ENCODE results near the gene SKP2.
"Not testable (repeated sequence)": the region's sequence is repeated elsewhere in the genome, so short reads cannot be mapped to it uniquely, and the experiment has no call there.

The SKP2 gene

GRCh38 chr5:36180556-36181350, 28.8 kb downstream of the SKP2 start:
- no peak overlapping the region for H3K27ac ChIP-seq (ENCODE audit: low read depth, low read length)
- H3K27me3 ChIP-seq (ENCODE audit: control insufficient read depth, insufficient read depth, low read length), result no peaks in the 10 kb centered on the region
- H3K4me1 ChIP-seq (ENCODE audit: control insufficient read depth, insufficient read depth, low read length), result no peaks in the 10 kb centered on the region
- H3K36me3 ChIP-seq (ENCODE audit: control insufficient read depth, insufficient read depth, low read length), result peaks cover 4% of the 10 kb centered on the region
- H3K4me3 ChIP-seq (ENCODE audit: low read length), result no peak overlapping the region
- no peak overlapping the region for H3K9ac ChIP-seq (ENCODE audit: low read length)

DNA sequence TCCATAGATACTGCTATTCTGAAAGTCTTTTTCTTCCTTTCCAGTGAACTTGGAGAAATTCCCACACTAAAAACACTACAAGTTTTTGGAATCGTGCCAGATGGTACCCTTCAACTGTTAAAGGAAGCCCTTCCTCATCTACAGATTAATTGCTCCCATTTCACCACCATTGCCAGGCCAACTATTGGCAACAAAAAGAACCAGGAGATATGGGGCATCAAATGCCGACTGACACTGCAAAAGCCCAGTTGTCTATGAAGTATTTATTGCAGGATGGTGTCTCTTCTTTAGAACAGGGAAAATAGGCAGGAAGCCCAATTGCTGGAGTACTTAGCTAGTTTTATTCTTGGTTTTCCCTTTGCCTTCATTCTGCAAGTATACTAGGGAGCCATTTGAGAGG, 29.9 kb downstream of the SKP2 start:
- no peak overlapping the region for H3K4me3 ChIP-seq (ENCODE audit: low read length)

DNA sequence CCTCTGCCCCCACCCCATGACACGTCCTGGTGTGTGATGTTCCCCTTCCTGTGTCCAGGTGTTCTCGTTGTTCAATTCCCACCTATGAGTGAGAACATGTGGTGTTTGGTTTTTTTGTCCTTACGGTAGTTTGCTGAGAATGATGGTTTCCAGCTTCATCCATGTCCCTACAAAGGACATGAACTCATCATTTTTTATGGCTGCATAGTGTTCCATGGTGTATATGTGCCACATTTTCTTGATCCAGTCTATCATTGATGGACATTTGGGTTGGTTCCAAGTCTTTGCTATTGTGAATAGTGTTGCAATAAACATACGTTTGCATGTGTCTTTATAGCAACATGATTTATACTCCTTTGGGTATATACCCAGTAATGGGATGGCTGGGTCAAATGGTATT, 32.5 kb downstream of the SKP2 start:
- not testable (repeated sequence) for H3K4me3 ChIP-seq (ENCODE audit: low read length); H3K9ac ChIP-seq (ENCODE audit: low read length); H3K4me1 ChIP-seq (ENCODE audit: control insufficient read depth, insufficient read depth, low read length); H3K27me3 ChIP-seq (ENCODE audit: control insufficient read depth, insufficient read depth, low read length); H3K36me3 ChIP-seq (ENCODE audit: control insufficient read depth, insufficient read depth, low read length); H3K27ac ChIP-seq (ENCODE audit: low read depth, low read length)

More for the DNA sequence above, 29.9 kb downstream of the SKP2 start:
- H3K27me3 ChIP-seq (ENCODE audit: control insufficient read depth, insufficient read depth, low read length), result no peaks in the 10 kb centered on the region
- peaks cover 4% of the 10 kb centered on the region for H3K36me3 ChIP-seq (ENCODE audit: control insufficient read depth, insufficient read depth, low read length)
- H3K4me1 ChIP-seq (ENCODE audit: control insufficient read depth, insufficient read depth, low read length), result no peaks in the 10 kb centered on the region
- no peak overlapping the region for H3K9ac ChIP-seq (ENCODE audit: low read length)
- no peak overlapping the region for H3K27ac ChIP-seq (ENCODE audit: low read depth, low read length)

- H3K27me3 ChIP-seq (ENCODE audit: control insufficient read depth, insufficient read depth, low read length), result no peaks in the 10 kb centered on the region
- no peaks in the 10 kb centered on the region for H3K4me1 ChIP-seq (ENCODE audit: control insufficient read depth, insufficient read depth, low read length)
- H3K27ac ChIP-seq (ENCODE audit: low read depth, low read length), result no peak overlapping the region
- H3K4me3 ChIP-seq (ENCODE audit: low read length), result no peak overlapping the region
- peaks cover 5% of the 10 kb centered on the region for H3K36me3 ChIP-seq (ENCODE audit: control insufficient read depth, insufficient read depth, low read length)
- no peak overlapping the region for H3K9ac ChIP-seq (ENCODE audit: low read length)
Measured at GRCh38 chr5:36193746-36194145, 41.8 kb downstream of the SKP2 start.

- Histone ChIP-seq H3K4me1 (ENCODE audit: control insufficient read depth, insufficient read depth, low read length) (no peaks in the 10 kb centered on the region), H3K27ac (ENCODE audit: low read depth, low read length) (no peak overlapping the region), H3K9ac (ENCODE audit: low read length) (no peak overlapping the region), H3K36me3 (ENCODE audit: control insufficient read depth, insufficient read depth, low read length) (peaks cover 5% of the 10 kb centered on the region), H3K4me3 (ENCODE audit: low read length) (no peak overlapping the region), H3K27me3 (ENCODE audit: control insufficient read depth, insufficient read depth, low read length) (no peaks in the 10 kb centered on the region)
Measured at GRCh38 chr5:36198281-36198680, 46.4 kb downstream of the SKP2 start.

DNA sequence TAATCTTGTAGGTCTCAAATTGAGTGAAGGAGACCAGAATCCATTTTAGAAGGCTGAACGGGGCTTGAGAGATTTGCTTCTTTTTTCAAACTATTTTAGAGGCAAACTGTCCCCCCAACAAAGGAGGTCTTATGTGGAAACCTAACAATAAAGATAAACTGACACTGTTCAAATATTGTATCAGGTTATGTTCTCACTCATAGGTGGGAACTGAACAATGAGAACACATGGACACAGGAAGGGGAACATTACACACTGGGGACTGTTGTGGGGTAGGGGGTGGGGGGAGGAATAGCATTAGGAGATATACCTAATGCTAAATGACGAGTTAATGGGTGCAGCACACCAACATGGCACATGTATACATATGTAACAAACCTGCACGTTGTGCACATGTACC, 46.9 kb downstream of the SKP2 start:
- H3K27ac ChIP-seq (ENCODE audit: low read depth, low read length); H3K27me3 ChIP-seq (ENCODE audit: control insufficient read depth, insufficient read depth, low read length); H3K9ac ChIP-seq (ENCODE audit: low read length); H3K36me3 ChIP-seq (ENCODE audit: control insufficient read depth, insufficient read depth, low read length); H3K4me1 ChIP-seq (ENCODE audit: control insufficient read depth, insufficient read depth, low read length); H3K4me3 ChIP-seq (ENCODE audit: low read length): not testable (repeated sequence)

DNA sequence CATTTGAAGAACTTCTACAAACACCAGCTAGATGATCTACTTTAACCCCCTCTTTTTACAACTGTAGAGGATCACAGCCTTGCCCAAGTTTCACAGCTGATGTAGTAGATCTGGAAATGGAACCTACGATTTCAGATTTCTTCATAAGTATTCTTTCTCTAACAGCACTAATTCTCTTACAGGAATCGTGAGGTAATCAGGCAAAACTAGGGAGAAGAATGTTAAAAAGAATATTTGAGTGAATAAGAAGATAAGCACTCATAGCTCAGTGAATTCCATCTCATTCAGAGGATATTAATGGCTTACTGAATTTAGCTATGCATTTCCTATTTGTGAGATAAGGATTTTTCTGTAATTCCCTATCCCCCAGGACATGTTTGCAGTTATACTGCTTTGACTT, 47.7 kb downstream of the SKP2 start:
- Histone ChIP-seq H3K9ac (ENCODE audit: low read length) (no peak overlapping the region), H3K27ac (ENCODE audit: low read depth, low read length) (no peak overlapping the region), H3K36me3 (ENCODE audit: control insufficient read depth, insufficient read depth, low read length) (peaks cover 5% of the 10 kb centered on the region), H3K4me3 (ENCODE audit: low read length) (no peak overlapping the region), H3K27me3 (ENCODE audit: control insufficient read depth, insufficient read depth, low read length) (no peaks in the 10 kb centered on the region), H3K4me1 (ENCODE audit: control insufficient read depth, insufficient read depth, low read length) (no peaks in the 10 kb centered on the region)

DNA sequence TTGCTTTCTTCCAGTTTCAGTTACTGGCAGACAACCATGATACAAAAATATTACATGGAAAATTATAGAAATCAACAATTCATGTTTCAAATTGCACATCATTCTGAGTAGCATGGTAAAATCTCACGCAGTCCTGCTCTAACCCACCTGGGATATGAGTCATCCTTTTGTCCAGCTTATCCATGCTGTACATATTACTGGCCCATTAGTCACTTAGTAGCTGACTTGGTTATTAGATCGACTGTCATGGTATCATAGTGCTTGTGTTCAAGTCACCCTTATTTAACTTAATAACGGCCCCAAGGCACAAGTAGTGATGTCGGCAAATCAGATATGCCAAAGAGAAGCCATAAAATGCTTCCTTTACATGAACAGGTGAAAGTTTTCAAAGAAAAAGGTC, 48.6 kb downstream of the SKP2 start:
- Histone ChIP-seq H3K27me3 (ENCODE audit: control insufficient read depth, insufficient read depth, low read length) (no peaks in the 10 kb centered on the region), H3K36me3 (ENCODE audit: control insufficient read depth, insufficient read depth, low read length) (no peaks in the 10 kb centered on the region), H3K4me3 (ENCODE audit: low read length) (no peak overlapping the region), H3K9ac (ENCODE audit: low read length) (no peak overlapping the region), H3K27ac (ENCODE audit: low read depth, low read length) (no peak overlapping the region), H3K4me1 (ENCODE audit: control insufficient read depth, insufficient read depth, low read length) (no peaks in the 10 kb centered on the region)

DNA sequence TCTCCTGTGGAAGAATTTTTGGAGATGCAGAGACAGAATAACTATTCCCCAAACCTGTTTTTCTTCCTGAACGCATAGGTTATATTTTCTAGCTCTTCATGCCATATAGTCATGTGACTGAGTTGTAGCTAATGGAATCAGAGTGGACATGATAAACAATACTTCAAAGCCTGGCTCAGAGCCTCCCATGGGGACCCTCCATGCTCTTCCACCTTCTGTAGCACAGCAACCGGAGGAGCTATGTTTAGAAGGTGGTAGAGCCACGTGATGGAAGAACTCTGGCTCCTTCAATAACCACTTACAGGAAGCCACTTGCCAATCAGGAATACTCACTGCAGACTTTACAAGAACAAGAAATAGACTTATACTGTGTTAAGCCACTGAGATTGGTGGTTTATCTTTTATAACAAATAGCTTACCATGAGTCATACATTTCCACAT, 50.6 kb downstream of the SKP2 start:
- no peaks in the 10 kb centered on the region for H3K36me3 ChIP-seq (ENCODE audit: control insufficient read depth, insufficient read depth, low read length)
- H3K27ac ChIP-seq (ENCODE audit: low read depth, low read length), result no peak overlapping the region

DNA sequence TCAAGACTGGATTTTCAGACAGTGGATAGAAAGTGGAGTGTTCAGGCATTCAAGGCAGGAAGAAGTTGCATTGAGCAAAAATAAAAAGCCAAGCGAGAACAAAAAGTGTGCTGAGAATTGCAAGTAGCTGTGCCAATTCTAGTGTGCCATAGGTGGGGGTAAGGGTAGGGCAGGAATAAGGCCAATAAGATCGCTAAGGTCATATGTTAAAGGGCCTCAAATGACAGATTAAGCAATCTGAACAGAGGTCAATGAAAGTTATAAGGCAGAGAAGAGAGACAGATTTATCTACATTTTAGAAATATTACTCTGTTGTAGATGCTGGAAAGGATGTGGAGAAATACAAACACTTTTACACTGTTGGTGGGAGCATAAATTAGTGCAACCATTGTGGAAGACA, 53.4 kb downstream of the SKP2 start:
- Histone ChIP-seq H3K4me1 (ENCODE audit: control insufficient read depth, insufficient read depth, low read length) (no peaks in the 10 kb centered on the region), H3K9ac (ENCODE audit: low read length) (no peak overlapping the region), H3K36me3 (ENCODE audit: control insufficient read depth, insufficient read depth, low read length) (no peaks in the 10 kb centered on the region)

More for the DNA sequence above, 50.6 kb downstream of the SKP2 start:
- Histone ChIP-seq H3K4me3 (ENCODE audit: low read length) (no peak overlapping the region), H3K27me3 (ENCODE audit: control insufficient read depth, insufficient read depth, low read length) (no peaks in the 10 kb centered on the region), H3K9ac (ENCODE audit: low read length) (no peak overlapping the region), H3K4me1 (ENCODE audit: control insufficient read depth, insufficient read depth, low read length) (no peaks in the 10 kb centered on the region)

GRCh38 chr5:36206913-36207312, 55.0 kb downstream of the SKP2 start:
- Histone ChIP-seq H3K4me3 (ENCODE audit: low read length) (no peak overlapping the region), H3K9ac (ENCODE audit: low read length) (no peak overlapping the region), H3K4me1 (ENCODE audit: control insufficient read depth, insufficient read depth, low read length) (no peaks in the 10 kb centered on the region), H3K27me3 (ENCODE audit: control insufficient read depth, insufficient read depth, low read length) (no peaks in the 10 kb centered on the region), H3K36me3 (ENCODE audit: control insufficient read depth, insufficient read depth, low read length) (no peaks in the 10 kb centered on the region), H3K27ac (ENCODE audit: low read depth, low read length) (no peak overlapping the region)

More for the DNA sequence above, 53.4 kb downstream of the SKP2 start:
- H3K4me3 ChIP-seq (ENCODE audit: low read length), result no peak overlapping the region
- no peaks in the 10 kb centered on the region for H3K27me3 ChIP-seq (ENCODE audit: control insufficient read depth, insufficient read depth, low read length)
- no peak overlapping the region for H3K27ac ChIP-seq (ENCODE audit: low read depth, low read length)

DNA sequence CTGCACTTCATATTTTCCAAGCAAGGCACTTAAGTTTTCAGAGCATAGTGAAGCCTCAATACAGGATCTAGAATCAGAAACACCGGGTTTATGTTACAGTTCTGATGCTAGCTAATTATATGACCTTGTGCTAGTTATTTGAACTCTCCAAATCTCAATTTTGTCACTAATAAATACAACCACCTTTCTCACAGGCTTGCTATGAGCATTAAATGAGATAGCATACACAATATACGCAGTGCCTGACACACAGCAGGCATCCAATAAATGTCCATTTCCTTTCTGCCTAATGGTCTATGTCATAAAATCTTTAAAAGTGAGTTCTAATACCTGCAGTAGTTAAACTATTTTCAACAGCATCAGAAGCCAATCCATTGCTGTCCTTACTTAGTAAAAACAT, 56.9 kb downstream of the SKP2 start:
- H3K27ac ChIP-seq (ENCODE audit: low read depth, low read length), result no peak overlapping the region
- H3K36me3 ChIP-seq (ENCODE audit: control insufficient read depth, insufficient read depth, low read length), result no peaks in the 10 kb centered on the region
- no peak overlapping the region for H3K9ac ChIP-seq (ENCODE audit: low read length)
- no peaks in the 10 kb centered on the region for H3K4me1 ChIP-seq (ENCODE audit: control insufficient read depth, insufficient read depth, low read length)
- no peaks in the 10 kb centered on the region for H3K27me3 ChIP-seq (ENCODE audit: control insufficient read depth, insufficient read depth, low read length)
- H3K4me3 ChIP-seq (ENCODE audit: low read length), result no peak overlapping the region

GRCh38 chr5:36209664-36210063, 57.8 kb downstream of the SKP2 start:
- no peak overlapping the region for H3K4me3 ChIP-seq (ENCODE audit: low read length)
- H3K9ac ChIP-seq (ENCODE audit: low read length), result no peak overlapping the region
- H3K27me3 ChIP-seq (ENCODE audit: control insufficient read depth, insufficient read depth, low read length), result no peaks in the 10 kb centered on the region
- H3K36me3 ChIP-seq (ENCODE audit: control insufficient read depth, insufficient read depth, low read length), result no peaks in the 10 kb centered on the region
- no peaks in the 10 kb centered on the region for H3K4me1 ChIP-seq (ENCODE audit: control insufficient read depth, insufficient read depth, low read length)
- no peak overlapping the region for H3K27ac ChIP-seq (ENCODE audit: low read depth, low read length)
